GM10266 (cell line): ENCODE measurements around the gene KIF1A.

Experiments used
- DNase-seq: peaks from one replicate; pipeline ENCODE4 v3.0.0; 2012; ENCODE audit errors: extremely low spot score
- TF ChIP-seq, protein P1 (sequence below): IDR thresholded peaks from 2 replicates; pipeline ENCODE4 v1.5.1; 2012; ENCODE audit warnings: mild to moderate bottlenecking, low read depth; ENCODE audit not compliant: control insufficient read depth, insufficient read depth; ENCODE audit errors: missing control alignments

The KIF1A gene

DNA sequence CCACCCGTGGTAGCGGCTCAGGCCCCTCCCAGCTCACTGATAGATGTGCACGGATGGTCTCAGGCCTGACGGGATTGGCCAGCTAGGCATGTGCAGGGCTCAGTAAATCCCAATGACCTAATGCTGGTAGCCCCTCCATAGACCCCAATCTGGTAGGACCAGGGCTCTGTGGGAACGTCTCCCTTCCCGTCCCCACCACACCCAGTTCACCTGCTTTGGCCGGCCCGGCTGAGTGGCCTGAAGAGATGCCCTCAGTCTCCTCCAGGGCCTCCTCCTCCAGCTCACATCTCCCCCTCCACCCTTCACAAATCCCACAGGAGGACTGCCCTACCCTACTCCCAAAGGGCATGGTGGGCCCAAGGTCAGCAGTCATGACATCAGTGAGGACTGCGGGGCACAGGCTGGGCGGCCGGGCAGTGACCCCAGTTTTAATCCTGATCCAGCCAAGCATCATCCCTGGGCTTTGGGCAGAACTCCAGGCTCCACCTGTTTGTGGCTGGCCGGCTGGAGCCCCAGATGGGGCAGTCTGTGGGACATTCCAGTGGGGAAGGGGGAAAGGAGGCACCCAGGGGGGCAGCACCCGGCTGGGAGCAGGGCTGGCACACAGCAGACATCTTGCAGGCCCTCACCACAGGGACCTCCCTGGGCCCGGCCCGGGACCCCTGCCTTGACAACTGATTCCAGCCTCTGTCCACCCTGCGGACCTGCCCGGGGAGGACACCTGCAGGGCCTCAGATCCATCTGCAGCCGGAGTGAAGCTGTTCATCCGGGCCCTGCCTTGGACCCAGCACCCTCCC lies 2.3 kb downstream of the KIF1A start:
- DNase-seq = no peak
- TF ChIP-seq, protein P1, sequence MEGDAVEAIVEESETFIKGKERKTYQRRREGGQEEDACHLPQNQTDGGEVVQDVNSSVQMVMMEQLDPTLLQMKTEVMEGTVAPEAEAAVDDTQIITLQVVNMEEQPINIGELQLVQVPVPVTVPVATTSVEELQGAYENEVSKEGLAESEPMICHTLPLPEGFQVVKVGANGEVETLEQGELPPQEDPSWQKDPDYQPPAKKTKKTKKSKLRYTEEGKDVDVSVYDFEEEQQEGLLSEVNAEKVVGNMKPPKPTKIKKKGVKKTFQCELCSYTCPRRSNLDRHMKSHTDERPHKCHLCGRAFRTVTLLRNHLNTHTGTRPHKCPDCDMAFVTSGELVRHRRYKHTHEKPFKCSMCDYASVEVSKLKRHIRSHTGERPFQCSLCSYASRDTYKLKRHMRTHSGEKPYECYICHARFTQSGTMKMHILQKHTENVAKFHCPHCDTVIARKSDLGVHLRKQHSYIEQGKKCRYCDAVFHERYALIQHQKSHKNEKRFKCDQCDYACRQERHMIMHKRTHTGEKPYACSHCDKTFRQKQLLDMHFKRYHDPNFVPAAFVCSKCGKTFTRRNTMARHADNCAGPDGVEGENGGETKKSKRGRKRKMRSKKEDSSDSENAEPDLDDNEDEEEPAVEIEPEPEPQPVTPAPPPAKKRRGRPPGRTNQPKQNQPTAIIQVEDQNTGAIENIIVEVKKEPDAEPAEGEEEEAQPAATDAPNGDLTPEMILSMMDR = no peak

DNA sequence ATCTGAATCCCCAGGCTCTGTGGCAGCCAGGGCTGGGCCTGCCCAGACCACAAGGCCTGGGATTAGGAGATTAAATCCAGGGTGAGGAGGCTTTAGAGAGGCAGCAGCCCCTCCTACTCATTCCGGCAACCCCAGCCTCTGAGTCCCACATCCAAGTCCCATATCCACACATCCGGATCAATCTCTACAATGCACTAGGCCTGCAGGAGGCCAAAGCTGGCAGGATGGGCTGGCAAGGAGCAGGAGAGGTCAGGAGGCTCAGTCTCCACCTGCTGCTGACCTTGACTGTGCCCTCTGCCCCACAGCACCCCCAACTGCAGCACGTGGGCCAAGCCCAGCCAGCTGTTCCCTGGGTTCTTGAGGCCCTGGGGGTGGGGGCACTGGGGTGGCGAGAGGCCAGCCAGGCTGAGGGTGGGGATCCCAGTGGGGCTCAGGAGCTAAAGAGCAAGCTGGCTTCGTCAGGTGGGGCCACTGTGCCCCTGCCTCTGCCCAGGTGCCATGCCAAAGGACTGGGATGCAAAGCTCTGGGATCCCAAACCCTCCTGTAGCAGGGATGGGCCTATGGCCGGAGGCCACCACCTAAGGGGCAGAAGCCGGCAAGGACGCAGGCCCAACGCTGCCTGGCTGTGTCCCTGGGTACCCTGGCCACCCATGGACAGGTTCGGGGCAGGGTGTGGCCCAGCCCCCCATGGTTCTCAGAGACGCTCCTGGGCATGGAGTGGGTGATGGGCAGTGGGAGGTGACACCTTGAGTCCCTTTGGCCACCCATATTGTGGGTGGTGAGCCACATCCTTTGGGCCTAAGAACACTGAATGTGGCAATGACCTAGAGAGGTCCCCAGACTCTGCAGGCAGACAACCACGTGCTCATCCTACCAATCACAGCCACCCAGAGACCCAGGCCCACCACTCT lies 3.2 kb downstream of the KIF1A start:
- no peak for DNase-seq
- TF ChIP-seq, protein P1 = no peak

GRCh38 chr2:240815761-240816583 lies 4.0 kb downstream of the KIF1A start:
- no peak for DNase-seq
- TF ChIP-seq, protein P1 = no peak

GRCh38 chr2:240814946-240815760 lies 4.9 kb downstream of the KIF1A start:
- TF ChIP-seq, protein P1 = no peak
- DNase-seq = no peak

- TF ChIP-seq, protein P1 = no peak
- DNase-seq = no peak
Measured at GRCh38 chr2:240814280-240814679, 5.7 kb downstream of the KIF1A start.

DNA sequence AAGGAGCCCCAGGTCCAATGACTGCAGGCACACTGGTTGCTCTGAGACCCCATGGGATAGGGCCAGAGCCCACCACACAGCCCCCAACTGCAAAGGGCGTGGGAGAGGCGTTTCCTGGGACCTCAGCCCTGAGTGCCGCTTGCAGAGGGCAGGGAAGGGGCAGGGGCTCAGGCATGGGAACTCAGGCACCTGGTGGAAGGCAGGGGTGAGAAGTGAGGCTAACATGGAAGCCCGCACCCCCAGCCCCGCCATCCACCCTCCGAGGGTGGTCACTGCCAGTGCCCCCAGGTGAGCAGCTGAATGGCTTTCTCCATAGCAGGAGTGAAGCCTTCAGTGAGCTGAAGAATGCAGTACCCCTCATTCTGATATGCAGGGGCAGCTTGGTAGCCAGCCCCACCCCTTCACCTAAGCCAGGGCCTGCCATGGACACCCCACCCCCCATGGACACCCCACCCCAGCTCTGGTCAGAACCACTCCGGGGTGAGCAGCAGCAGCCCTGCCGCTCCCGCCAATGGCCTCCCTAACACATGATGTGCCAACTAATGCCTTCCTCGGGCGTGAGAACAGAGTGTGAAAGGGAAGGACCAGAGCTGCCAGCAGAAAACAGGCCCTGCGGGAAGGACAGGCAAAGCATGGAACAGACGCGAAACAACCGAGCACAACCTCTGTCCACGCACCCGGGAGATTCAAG lies 6.6 kb downstream of the KIF1A start:
- TF ChIP-seq, protein P1 = no peak
- no peak for DNase-seq
